ENCODE measurements around the gene RORB.

GRCh38 chr9:74696520-74696919 lies 199.4 kb downstream of the RORB start:
- TF ChIP-seq REST (IDR thresholded peaks at IDR 0.05; ENCODE audit: insufficient replicate concordance, low read depth) (no peak), CTCF (IDR thresholded peaks at IDR 0.05; ENCODE audit: insufficient read depth, low read length) (no peak), POLR2AphosphoS5 (IDR thresholded peaks at IDR 0.05; ENCODE audit: low read depth) (no peak), SPI1 (IDR thresholded peaks at IDR 0.05; ENCODE audit: borderline replicate concordance, low read depth) (no peak)
